HG03460 (cell line): ENCODE data around the gene KCNH2.

ENCODE experiments used
- ATAC-seq: cut with Tn5 transposase; IDR thresholded peaks from one replicate; pipeline ENCODE4 v1.9.1; 2021; ENCODE audit not compliant: unreplicated experiment

The KCNH2 gene

DNA sequence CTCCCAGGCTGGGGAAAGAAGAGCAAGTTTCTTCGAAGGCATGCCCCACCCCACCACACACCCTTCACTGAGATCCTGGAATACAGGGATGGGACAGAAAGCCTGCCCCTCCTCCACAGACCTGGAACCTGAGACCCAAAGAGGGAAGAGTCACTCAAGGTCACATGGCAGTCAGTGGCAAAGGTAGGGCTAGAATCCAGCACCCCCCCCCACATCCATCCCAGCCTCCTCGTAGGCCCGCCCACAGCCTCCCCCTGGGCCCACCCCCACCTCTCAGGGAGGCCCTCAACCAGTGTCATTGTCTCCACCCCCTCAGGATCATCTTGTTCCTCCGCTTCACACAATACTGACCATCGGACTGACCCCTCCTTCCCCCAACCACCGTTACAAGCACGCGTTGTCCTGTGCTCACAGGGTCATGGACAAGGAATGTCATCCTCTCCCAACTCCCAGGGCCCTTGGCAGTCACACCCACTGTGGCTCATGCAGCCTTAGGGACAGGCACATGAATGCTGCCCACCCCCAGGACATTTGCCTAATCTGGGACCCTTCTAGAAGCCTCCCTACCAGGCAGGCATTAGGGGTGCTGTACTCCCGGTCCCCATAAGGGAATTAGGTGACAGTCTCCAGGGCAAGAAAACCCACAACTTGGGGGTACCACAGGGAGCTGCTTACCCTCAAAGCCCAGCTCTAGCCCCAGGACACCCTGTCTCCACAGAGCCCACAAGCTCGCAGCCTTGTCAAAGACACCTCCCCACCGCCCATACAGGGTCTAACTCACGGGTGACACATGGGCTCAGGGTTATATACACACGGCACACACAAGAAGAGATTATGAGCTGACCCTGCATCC, 1.4 kb downstream of the KCNH2 start:
- ATAC-seq = no peak

DNA sequence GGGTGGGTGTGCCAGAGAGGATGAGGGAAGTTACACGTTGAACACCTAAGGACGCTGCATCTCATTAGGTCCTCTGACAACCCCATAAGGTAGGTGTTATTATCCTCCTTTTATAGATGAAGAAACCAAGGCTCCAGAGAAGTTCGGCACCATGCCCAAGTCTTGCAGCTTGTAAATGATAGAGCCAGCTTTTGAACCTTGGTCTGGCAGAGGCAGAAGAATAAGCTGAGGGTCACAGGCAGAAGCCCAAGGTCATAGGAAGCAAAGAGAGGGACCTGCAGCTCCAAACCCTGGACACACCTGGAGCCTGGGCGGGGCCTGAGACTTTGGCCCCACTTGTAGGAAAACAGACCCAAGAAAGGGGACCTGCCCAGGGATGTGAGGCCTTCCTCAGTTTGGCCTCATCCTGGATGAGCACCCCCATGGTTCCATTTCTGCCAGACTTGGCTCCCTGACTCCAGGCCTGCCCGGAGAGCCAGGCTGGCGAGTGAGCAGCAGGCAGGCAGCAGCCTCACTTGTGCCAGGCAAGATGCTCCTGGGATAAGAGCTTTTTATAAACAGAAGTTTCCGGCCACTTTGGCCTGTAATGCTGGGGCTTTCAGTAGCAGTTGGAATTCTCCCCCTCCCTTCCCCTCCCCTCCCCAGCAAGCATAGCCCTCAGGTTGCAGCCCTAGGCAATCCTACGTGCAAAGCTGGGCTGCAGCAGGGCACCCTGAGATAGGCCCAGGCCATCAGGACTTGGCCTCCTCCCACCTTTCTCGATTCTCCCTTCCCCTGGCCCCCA, 2.4 kb downstream of the KCNH2 start:
- ATAC-seq = no peak

GRCh38 chr7:150974468-150975391, 3.4 kb downstream of the KCNH2 start:
- peak; percentile 55 for ATAC-seq

- ATAC-seq = no peak
These were observed 4.3 kb downstream of the KCNH2 start for GRCh38 chr7:150973571-150974451.

DNA sequence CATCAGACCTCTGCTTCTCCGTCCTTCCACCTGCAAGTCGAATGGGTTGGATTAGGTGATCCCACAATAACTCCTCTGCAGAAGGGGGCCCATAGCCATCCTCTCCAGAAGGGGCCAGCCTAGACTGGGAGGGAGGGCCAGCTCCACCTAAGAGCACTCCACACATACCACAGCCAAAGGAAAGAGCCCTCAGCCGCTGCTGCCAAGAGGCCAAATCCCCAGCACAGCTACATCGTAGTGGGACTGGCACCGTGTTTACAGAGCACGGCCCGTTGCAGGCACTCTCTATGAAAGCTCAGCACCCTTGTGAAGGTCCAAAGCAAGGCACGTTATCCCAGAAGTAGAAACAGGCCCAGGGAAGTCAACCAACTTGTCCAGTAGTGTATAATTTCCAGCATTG, 5.4 kb downstream of the KCNH2 start:
- ATAC-seq = no peak

DNA sequence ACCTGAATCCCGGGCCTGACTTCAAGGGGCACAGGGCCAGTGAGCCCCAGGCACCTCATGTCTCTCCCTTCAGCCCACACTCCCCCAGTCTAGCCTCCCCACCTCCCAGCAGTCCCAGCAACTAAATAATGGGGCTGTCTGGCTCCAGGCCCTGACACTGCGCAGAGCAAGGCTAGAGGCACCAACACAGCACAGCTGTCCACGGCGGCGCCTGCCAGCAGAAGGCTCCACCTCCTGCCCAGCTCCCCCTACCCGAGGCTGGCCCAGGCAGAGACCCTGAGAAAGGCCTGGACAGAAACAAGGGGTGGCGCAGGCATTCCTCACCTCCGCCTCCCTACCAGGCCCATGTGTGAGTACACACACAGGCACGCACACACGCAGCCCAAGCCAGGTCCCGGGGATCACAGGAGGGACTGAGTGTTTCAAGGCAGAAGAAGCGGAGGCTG, 6.1 kb downstream of the KCNH2 start:
- ATAC-seq = no peak

DNA sequence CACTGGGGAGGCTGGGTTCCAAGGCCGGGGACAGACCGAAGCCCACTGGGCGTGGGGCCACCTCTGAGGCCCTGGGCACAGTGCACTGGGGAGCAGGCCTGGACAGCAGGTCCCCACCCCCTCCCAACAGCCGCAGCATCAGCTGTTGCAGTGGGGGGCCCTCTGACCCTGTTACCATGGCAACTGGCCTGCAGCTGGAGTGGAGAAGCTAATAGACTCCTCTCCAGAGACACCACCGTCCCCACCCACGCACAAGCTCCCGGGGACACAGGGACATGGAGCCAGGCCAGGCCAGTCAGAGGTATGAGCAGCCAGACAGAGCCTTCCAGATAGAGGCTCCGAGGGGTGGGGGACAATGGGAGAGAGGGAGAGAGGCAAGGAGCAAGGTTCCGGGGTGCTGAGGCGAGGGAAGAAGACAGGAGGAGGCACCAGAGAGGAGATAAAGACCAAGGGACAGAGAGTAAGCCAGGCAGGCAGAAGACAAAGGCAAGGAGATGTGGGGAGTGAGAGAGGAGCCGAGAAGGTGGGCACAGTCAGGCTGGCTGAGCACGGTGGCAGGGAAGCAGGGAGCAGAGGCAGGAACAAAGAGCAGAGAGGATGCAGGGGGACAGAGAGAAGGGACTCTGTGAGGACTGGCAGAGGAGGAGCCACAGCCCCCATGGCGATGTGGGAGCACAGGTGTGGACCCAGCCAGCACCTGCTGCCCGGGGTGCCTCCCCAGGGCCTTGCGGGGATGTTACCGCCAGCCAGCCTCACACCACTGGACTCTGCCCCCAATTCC, 6.7 kb downstream of the KCNH2 start:
- no peak for ATAC-seq

- no peak for ATAC-seq
These were observed 7.7 kb downstream of the KCNH2 start for GRCh38 chr7:150970424-150970823.

DNA sequence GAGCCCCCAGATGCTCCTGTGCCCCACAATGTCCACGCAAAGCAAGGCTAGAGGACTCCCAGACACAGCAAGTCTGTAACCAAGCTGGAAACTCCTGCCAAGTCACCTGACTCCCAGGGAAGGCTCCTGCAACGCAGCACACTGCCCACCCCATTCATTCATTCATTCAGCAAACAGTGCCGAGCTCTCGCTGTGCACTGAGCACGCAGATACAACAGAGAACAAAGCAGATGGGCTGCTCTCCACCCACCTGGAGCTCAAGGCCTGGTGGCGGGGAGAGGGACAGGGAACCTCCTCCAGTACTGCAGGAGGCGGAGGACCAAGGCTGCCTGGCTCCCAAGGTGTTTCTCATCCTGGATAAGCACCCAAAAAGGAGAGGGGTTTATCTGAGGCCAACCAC, 8.6 kb downstream of the KCNH2 start:
- ATAC-seq = no peak

- ATAC-seq = no peak
These were observed 9.3 kb downstream of the KCNH2 start for GRCh38 chr7:150968734-150969372.

DNA sequence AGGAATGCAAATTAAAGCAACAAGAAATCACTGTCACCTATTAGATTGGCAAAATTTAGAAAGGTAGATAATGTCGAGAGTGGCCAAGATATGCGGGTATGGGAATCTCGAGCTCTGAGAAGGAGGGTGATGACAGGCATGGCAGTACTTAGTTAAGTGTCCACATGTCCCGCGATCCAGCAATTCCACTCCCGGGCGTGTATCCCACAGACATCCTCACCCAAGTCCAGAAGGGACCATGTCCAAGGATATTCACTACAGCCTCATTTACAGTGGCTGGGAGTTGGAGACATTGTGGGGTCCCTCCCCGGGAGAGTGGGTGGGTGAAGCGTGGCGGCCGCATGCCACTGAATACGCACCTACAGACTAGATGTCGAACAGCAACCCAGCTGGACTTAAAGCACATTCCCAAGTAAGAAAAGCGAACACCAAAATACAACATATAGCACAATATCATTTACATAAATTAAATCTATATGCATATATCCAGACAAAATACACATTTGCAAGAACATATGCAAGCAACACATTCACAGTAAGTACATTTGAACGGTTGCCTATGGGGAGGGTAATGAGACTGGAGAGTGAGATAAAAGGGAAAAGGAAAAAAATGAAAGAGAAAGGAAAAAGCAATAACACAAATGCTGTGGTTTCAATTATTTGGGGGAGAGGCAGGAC, 9.9 kb downstream of the KCNH2 start:
- no peak for ATAC-seq

DNA sequence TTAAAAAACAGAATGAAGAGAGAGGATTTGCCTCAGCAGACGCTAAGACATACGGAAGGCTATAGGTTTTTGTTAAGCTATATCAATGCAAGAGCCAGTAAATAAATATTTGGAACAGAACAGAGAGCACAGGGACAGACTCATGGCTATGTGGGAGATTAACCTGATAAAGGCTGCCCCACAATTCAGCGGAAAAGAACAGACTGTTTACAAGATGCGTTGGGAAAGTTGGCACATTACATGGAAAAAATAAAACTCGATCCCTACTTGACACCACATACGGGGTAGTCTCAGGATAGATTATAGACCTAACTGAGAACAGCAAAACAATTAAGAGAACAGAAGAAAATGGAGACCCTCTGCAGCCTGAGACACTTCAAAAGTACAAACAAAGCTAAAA, 10.8 kb downstream of the KCNH2 start:
- no peak for ATAC-seq

DNA sequence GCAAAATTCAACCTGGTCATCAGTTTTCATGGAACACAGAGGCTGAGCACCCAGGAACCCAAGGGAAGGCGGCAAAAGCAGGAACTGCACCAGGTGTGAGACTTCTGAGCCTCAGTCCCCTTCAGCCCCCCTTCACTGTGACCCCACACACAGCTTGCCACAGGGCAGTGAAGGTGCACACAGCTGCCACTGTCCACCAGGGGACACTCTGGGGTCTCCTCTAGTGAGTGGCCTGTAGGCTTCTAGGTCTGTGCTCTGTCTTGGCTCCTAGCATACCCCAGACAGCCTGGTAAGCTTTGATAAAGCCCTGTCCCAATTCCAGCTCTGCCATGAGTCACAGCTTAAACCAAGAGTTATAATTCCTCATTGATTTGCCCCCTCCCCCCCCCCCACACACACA, 12.1 kb downstream of the KCNH2 start:
- no peak for ATAC-seq

GRCh38 chr7:150965273-150965830, 12.8 kb downstream of the KCNH2 start:
- ATAC-seq = no peak

DNA sequence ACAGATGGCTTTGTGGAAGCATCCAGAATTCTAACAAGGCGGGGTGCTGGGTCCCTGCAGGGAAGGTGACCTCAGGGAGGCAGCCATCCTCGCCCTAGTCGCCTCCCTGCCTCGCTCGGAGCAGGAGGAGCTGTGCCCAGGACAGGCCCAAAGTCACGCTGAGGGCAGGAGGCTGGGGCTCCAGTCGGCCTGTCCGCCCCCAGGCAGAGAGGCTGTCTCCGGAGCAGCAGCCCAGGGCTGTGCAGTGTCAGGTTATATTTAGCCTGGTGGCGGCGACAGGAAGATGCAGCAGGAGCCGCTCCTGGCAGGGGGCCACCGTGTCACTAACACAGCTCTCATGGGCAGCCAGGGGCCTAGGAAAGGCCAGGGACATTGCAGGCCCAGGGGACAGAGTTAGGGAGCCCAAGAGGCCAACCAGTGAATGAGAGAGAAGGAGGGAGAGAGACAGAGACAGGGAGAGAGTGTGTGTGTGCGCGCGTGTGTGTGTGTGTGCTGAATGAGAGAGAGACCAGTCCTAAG, 13.5 kb downstream of the KCNH2 start:
- ATAC-seq = no peak

DNA sequence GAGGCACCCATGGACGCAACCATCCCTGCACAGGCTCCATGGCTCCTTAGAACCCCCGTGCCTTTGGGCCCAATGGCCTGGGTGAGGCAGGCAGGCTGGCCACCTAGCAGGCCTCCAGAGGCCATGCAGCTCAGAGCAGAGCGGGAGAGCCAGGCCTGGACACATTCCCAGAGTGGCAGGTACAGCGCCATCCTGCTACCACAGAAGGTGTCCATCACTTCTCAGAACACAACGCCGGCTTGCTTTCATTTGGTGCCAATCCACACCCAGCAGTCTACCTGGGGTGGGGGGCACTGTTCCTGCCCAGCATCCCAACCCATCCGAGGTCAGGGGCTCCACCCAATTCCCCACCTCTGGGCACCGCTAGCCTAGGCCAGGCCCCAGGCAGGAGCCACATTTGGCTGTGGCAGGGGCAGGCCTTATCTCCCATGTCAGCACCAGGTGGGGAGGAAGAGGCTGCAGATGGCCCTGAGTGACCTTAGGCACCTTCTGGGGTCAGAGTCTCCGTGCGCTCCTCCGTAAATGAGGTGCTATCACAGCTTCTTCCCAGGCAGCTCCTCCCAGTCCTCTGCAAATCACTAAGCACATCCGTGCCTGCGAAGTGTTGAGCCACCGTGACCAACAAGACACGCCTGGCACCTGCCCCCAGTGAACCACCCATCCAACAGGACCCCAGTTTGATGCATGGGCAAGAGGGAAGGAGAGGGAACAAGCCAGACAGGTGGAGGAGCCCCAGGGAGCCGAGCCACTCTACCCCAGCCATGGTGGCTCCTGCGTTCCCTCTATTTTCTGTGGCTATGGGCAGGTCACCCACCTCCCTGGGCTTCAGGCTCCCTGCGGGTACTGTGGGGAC, 14.2 kb downstream of the KCNH2 start:
- no peak for ATAC-seq
